ENCODE data around the gene ZNF799. TPM values are rescaled to one million over a fixed set of nuclear protein-coding genes. Genes with fewer than 3 reads are reported as not detected.
A peak's percentile ranks its signal among the peaks of the same experiment; 100 is the strongest.
"Not testable (repeated sequence)": the region's sequence is repeated elsewhere in the genome, so short reads cannot be mapped to it uniquely, and the experiment has no call there.

ZNF799 gene
- 9.3 TPM for polyA plus RNA-seq (ENCODE audit: insufficient read length)
- long read RNA-seq, donor 1, full-length matches to known transcripts: 2 of 2 reads
- long read RNA-seq, donor 1, partial matches to known transcripts: 0 of 2 reads
- long read RNA-seq, donor 1, other reads (novel, unspliced or antisense): 0 of 2 reads
- long read RNA-seq, donor 2, full-length matches to known transcripts: 1 of 1 reads
- long read RNA-seq, donor 2, partial matches to known transcripts: 0 of 1 reads
- long read RNA-seq, donor 2, other reads (novel, unspliced or antisense): 0 of 1 reads
- long read RNA-seq, donor 3, partial matches to known transcripts: 0 of 3 reads
- long read RNA-seq, donor 3, other reads (novel, unspliced or antisense): 0 of 3 reads
- long read RNA-seq, donor 4: 0 reads
- long read RNA-seq, donor 5, full-length matches to known transcripts: 3 of 3 reads
- long read RNA-seq, donor 5, partial matches to known transcripts: 0 of 3 reads
- long read RNA-seq, donor 5, other reads (novel, unspliced or antisense): 0 of 3 reads
- long read RNA-seq, donor 6, partial matches to known transcripts: 0 of 1 reads
- long read RNA-seq, donor 6, other reads (novel, unspliced or antisense): 0 of 1 reads
- long read RNA-seq, donor 7, partial matches to known transcripts: 0 of 3 reads
- long read RNA-seq, donor 7, other reads (novel, unspliced or antisense): 0 of 3 reads
- long read RNA-seq, donor 8: 0 reads

DNA sequence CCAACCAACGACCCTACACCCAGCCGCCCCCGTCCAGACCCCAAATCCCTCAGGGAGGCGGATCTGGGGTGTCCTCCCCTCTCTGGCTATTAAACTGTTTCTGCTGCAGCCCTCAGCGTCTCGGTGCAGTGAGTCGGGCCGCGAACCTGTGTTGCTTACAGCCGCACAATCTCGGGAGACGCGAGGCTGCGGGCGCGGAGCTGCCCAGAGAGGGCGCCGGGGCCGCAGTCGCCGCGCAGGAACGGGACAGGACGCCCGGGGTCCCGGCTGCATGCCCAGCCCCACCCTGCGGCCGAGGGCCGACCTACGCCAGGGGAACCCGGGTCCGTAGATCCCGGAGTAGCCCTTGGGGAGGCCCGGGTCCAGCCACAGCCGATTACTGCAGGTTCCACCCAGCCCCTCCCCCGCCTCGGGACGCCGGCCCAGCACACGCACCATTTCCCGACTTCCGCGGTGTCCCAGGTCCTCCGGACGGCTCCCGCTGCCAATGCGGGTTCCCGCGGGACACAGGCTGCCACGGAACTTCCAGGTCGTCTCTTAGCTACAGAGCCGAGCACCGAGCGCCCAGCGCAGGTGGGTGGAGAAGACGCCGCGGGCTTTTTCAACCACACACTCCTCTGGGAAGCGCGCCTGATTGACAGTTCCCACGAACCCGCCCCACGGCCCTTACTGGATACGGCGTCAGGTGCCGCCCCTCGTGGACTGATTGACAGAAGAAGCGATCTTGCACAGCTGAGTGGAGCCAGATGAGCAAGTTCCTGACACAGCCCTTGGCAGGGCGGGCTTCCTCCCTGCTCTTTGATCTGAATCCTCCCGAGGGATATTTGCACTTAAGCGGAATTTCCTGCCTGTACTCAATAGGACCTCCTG, at the start of gene ZNF799:
ZNF799 (minus strand) TSS at position 639 of the 870 bp plus-strand sequence; CDS start at position 438, 201 bp downstream.
- DNase-seq: peak; percentile 94

DNA sequence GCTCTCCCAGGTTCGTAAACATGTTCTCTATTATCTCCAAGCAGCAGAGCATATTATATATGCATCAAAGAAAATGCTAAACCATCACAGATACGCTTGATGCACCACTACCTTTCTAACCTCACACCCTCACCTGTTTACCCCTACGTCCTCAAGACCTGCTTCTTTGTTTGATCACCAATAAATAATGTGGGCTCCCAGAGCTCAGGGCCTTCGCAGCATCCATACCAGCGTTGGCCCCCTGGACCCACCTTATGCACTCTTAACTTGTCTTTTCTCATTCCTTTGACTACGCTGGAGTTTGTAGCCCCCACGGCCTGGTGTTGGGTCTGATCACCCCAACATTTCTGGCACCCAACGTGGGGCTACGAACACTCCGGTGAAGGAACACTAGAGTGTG, 49.8 kb upstream of the ZNF799 start:
- DNase-seq: no peak

DNA sequence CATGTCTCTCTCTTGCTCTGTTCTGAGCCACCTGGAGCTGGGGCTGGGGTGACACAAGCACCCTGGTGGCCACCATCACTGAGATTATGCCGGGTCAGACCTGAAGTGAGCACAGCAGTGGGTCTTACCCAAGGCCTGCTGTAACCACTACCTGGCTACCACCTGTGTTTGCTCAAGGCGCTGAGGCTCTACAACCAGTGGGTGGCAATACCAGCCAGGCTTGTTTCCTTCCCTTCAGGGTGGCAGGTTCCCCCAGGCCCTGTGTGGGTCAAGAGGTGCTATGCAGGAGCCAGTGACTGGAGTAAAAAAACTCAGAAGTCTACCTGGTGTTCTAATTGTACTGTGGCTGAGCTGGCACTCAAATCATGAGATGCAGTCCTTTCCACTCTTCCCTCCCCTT, 47.7 kb upstream of the ZNF799 start:
- DNase-seq: no peak

DNA sequence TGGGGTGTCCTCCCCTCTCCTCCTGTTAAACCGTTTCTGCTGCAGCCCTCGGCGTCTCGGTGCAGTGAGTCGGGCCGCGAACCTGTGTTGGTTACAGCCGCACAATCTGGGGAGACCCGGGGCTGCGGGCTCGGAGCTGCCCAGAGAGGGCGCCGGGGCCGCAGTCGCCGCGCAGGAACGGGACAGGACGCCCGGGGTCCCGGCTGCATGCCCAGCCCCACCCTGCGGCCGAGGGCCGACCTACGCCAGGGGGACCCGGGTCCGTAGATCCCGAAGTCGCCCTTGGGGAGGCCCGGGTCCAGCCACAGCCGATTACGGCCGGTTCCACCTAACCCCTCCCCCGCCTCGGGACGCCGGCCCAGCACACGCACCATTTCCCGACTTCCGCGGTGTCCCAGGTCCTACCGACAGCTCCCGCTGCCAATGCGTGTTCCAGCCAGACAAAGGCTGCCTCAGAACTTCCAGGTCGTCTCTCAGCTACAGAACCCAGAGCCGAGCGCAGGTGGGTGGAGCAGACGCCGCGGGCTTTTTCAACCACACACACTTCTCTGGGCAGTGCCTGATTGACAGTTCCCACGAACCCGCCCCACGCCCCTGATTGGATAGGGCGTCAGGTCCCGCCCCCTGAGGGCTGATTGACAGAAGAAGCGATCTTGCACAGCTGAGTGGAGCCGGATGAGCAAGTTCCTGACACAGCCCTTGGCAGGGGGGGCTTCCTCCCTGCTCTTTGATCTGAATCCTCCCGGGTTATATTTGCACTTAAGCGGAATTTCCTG, 39.7 kb upstream of the ZNF799 start, which contains the start of gene ZNF443:
ZNF443 (minus strand) TSS at position 481 of the 776 bp plus-strand sequence; CDS start at position 374, 107 bp downstream.
- peak; percentile 98 for DNase-seq

DNA sequence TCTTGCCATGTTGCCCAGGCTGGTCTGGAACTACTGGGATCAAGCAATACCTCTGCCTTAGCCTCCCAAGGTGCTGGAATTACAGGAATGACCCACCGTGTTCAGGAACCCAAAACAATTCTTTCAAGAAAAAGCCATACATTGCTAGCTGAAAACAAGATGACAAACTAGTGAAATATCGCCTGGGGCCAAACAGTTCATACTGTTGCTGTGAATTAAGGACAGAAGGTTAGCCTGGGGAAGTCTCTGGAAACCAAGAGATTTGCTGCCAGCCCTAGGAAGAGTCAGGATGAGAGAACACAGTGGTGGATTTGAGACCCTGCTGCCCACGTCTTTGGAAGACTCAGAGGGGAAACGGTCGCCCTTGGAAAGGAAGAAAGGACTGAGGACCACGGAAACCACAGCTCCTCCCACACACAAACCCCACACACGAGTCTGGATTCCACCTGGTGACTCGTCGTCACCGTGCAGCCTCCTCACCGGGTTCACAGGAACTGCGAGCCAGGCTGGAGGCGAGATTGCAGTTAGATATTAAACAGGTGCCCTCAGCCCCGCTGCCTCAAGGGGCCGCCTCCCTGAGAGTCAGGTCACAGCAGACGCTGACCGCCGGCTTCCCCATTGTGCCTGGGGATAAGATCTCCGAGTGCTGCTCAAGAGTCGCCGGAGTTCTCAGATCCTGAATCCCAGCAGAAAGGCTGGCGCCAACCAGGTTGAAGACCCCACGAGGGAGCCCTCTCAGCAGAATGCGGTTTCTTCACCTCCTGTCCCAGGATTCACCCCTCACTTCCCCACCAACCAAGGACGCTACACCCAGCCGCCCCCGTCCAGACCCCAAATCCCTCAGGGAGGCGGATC, 38.8 kb upstream of the ZNF799 start:
- DNase-seq: peak; percentile 20

DNA sequence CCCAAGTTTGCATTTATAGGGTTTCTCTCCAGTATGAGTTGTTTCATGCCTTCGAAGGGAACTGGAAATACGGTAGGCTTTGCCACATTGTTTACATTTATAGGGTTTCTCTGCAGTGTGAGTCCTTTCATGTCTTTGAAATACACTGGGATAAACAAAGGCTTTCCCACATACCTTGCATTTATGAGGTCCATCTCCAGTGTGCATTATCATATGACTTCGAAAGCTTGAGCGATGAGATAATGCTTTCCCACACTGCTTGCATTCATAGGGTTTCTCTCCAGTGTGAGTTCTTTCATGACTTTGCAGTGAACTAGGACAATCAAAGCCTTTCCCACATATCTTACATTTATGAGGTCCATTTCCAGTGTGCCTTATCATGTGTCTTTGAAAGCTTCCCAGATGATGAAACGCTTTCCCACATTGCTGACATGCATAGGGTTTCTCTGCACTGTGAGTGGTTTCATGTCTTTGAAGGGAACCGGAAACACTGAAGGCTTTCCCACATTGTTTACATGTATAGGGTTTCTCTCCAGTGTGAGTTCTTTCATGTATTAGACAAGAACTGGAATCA, 29.7 kb upstream of the ZNF799 start:
- not testable (repeated sequence) for DNase-seq

DNA sequence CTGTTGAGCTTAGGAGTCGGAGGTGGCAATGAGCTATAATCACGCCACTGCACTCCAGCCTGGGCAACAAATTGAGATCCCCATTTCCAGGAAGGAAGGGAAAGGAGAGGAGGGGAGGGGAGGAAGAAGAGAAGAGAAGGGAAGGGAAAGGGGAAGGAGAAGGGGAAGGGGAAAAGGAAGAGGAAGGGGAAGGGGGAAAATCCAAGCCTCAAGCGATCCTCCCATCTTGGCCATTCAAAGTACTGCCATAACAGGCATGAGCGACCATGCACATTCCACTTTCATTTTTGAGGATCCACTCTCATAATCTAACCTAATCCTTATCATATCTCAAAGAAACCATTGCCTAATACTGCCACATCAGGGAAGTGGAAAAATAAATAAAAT, 24.8 kb upstream of the ZNF799 start:
- DNase-seq: no peak

DNA sequence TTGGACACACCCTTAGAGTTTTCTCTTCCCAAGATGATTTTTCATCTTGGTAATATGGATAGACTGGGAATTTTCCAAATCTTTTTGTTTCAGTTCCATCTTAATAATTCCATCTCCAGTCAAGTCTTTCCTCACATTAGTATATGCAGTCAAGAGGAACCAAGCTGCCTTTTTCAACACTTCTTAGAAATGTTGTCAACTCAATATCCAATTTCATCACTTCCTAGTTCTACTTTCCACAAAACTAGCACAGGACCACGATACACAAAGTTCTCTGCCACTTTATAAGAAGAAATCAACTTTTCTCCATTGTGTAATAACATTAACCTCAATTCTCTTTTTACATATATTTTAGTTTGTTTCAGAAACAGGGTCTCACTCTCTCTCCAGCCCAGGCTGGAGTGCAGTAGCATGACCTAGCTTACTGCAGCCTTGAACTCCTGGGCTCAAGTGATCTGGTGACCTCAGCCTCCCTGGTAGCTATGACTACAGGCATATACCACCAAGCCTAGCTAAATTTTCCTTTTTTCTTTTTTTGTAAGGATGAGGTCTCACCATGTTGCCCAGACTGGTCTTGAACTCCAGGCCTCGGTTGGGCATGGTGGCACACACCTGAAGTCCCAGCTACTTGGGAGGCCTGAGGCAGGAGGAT, 24.3 kb upstream of the ZNF799 start:
- DNase-seq: no peak

DNA sequence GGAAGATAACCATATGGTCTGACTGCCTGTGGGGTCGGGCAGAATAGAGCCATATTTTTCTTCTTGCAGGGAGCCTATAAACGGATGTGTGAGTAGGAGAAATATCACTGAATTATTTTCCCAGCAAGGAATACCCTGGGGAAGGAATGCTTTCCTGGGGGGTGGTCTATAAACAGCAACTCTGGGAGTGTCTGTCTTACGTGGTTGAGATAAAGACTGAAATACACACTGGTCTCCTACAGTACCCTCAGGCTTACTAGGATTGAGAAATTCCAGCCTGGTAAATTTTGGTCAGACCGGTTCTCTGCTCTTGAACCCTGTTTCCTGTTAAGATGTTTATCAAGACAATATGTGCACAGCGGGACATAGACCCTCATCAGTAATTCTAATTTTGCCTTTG, 16.2 kb upstream of the ZNF799 start:
- DNase-seq: not testable (repeated sequence)

DNA sequence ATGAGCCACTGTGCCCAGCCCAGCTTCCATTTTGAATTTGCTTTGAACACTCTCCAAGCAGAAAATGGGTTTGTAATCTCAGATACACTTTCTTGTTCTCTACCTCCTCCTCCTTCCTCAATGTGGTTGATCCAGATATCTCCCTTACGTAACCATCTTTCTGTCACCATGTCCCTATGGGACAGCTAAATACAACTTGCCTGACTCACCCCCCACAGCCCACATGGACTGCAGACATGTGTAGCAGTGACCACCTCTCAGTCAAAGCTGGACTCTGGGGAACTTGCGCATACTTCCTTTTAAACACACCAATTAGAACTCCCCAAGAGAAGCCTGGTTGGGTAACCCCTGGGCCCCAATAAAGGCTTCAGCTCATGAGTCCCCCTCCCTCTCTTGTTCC, 10.8 kb upstream of the ZNF799 start:
- no peak for DNase-seq

DNA sequence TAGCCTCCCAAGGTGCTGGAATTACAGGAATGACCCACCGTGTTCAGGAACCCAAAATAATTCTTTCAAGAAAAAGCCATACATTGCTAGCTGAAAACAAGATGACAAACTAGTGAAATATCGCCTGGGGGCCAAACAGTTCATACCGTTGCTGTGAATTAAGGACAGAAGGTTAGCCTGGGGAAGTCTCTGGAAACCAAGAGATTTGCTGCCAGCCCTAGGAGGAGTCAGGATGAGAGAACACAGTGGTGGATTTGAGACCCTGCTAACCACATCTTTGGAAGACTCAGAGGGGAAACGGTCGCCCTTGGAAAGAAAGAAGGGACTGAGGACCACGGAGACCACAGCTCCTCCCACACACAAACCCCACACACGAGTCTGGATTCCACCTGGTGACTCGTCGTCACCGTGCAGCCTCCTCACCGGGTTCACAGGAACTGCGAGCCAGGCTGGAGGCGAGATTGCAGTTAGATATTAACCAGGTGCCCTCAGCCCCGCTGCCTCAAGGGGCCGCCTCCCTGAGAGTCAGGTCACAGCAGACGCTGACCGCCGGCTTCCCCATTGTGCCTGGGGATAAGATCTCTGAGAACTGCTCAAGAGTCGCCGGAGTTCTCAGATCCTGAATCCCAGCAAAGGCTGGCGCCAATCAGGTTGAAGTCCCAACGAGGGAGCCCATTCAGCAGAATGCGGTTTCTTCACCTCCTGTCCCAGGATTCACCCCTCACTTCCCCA, 1.0 kb downstream of the ZNF799 start:
- DNase-seq: peak; percentile 15

DNA sequence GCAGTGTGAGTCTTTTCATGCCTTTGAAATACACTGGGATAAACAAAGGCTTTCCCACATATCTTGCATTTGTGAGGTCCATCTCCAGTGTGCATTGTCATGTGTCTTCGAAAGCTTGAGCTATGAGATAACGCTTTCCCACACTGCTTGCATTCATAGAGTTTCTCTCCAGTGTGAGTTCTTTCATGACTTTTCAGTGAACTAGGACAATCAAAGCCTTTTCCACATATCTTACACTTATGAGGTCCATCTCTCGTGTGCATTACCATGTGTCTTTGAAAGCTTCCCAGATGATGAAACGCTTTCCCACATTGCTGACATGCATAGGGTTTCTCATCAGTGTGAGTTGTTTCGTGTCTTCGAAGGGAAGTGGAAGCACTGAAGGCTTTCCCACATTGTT, 9.9 kb downstream of the ZNF799 start:
- DNase-seq: not testable (repeated sequence)

DNA sequence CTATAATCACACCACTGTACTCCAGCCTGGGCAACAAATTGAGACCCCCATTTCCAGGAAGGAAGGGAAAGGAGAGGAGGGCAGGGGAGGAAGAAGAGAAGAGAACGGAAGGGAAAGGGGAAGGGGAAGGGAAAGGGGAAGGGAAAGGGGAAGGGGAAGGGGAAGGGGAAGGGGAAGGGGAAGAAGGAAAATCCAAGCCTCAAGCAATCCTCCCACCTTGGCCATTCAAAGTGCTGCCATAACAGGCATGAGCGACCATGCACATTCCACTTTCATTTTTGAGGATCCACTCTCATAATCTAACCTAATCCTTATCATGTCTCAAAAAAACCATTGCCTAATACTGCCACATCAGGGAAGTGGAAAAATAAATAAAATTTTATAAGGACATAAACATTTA, 14.7 kb downstream of the ZNF799 start:
- DNase-seq: not testable (repeated sequence)

DNA sequence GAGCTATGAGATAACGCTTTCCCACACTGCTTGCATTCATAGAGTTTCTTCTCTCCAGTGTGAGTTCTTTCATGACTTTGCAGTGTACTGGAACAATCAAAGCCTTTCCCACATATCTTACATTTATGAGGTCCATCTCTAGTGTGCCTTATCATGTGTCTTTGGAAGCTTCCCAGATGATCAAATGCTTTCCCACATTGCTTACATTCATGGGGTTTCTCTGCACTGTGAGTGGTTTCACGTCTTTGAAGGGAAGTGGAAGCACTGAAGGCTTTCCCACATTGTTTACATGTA, 20.7 kb downstream of the ZNF799 start:
- DNase-seq: no peak

DNA sequence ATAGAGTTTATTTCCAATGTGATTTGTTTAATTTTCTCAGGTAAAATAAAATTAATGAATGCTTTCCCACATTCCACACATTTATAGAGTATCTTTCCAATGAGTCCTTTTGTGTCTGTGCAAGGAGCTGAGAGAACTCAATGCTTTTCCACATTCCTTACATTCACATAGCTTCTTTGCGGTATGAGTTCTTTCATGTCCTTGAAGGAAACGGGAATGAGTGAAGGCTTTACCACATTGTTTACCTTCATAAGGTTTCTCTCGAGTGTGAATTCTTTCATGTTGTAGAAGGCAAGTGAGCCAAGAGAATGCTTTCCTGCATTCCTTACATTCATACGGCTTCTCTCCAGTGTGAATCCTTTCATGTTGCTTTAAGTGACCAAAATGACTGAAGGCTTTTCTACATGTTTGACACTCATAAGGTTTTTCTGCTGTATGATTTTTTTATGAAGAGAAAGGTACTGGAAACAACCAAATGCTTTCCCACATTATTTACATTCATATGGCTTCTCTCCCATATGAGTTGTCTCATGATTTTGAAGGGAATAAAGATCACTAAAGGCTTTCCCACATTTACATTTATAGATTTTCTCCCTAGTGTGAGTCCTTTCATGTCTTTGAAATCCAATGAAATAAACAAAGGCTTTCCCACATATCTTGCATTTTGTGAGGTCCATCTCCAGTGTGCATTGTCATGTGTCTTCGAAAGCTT, 21.2 kb downstream of the ZNF799 start:
- no peak for DNase-seq

DNA sequence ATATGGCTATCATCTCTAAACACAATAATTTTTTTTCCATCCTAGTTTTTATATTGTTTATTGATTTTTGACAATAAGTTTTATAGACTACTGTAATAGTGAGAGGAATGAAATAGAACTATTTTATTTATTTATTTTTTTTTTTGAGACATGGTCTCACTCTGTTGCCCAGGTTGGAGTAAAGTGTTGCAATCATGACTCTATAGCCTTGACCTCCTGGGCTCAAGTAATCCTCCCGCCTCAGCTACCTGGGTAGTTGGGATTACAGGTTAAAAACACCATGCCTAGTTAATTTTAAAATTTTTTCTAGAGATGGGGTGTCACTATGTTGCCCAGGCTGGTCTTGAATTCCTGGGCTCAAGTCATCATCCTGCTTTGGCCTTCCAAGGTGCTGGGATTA, 27.0 kb downstream of the ZNF799 start:
- DNase-seq: no peak

DNA sequence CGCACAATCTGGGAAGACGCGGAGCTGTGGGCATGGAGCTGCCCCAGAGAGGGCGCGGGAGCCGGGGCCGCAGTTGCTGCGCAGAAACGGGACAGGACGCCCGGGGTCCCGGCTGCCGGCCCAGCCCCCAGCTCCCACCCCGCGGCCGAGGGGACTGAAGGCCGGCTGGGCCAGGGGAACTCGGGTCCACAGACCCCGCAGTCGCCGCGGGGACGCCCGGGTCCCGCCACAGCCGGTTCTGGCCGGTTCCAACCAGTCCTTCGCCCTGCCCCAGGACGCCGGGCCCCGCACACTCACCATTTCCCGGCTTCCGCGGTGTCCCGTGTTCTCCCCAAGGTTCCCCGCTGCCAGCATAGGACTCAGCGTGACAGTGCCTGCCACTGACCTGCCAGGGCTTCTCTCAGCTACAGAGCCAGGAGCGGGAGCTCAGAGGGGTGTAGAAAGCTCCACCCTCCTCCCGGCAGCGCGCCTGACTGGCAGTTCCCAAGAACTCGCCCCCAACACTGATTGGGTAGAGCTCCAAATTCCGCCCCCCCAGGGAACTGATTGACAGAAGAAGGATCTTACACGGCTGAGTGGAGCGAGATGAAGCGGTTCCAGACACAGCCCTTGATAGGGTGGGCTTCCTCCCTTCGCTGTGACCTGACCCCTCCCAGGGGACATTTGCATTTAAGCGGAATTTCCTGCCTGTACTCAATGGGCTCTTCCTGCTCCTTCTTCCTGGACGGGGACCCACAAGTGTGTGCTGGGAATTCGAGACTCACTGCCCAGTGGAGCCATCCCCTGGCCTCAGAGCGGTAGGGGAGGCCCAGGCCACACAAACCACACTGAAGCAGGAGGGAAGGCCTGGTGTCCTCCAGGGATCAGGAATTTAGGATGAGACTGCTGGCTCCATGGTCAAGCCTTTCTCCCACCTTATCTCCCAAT, 35.6 kb downstream of the ZNF799 start, which contains the start of gene ZNF442:
ZNF442 (minus strand) TSS at position 448 of the 927 bp plus-strand sequence. CDS start 2,052 bp downstream, outside the sequence.
- peak; percentile 98 for DNase-seq
